NCI-H345 treated with DMSO at 0.1 percent for 48 hours (cell line): ENCODE measurements around the gene FBXO15.

Experiments used
- DNase-seq: peaks from one replicate; lab custom pipeline; 2025; ENCODE audit not compliant: unreplicated experiment; lab: John Stamatoyannopoulos, UW

The FBXO15 gene

GRCh38 chr18:74116633-74117554 is 30.7 kb downstream of the FBXO15 start:
- DNase-seq = no peak

- DNase-seq = no peak
These were observed 32.6 kb downstream of the FBXO15 start for GRCh38 chr18:74115046-74115445.

- no peak for DNase-seq
These were observed 33.5 kb downstream of the FBXO15 start for GRCh38 chr18:74114116-74114515.

- no peak for DNase-seq
These were observed 33.9 kb downstream of the FBXO15 start for GRCh38 chr18:74113711-74114110.

- no peak for DNase-seq
These were observed 36.7 kb downstream of the FBXO15 start for GRCh38 chr18:74110976-74111375.

- DNase-seq = no peak
These were observed 37.5 kb downstream of the FBXO15 start for GRCh38 chr18:74110149-74110548.

GRCh38 chr18:74108460-74108859 is 39.2 kb downstream of the FBXO15 start:
- DNase-seq = no peak

GRCh38 chr18:74097803-74098202 is 49.8 kb downstream of the FBXO15 start:
- no peak for DNase-seq

- DNase-seq = no peak
These were observed 54.7 kb downstream of the FBXO15 start for GRCh38 chr18:74092922-74093321.

GRCh38 chr18:74084184-74084855 is 63.3 kb downstream of the FBXO15 start:
- no peak for DNase-seq

- DNase-seq = no peak
These were observed 64.1 kb downstream of the FBXO15 start for GRCh38 chr18:74083557-74083952.

GRCh38 chr18:74082742-74083556 is 64.7 kb downstream of the FBXO15 start:
- DNase-seq = no peak

GRCh38 chr18:74081966-74082741 is 65.5 kb downstream of the FBXO15 start:
- no peak for DNase-seq

- no peak for DNase-seq
These were observed 69.4 kb downstream of the FBXO15 start for GRCh38 chr18:74078257-74078656.

- DNase-seq = no peak
These were observed 72.7 kb downstream of the FBXO15 start for GRCh38 chr18:74074668-74075564.

- no peak for DNase-seq
These were observed 73.5 kb downstream of the FBXO15 start for GRCh38 chr18:74073957-74074667.

GRCh38 chr18:74069178-74070050 is 78.2 kb downstream of the FBXO15 start:
- DNase-seq = no peak

- no peak for DNase-seq
These were observed 79.3 kb downstream of the FBXO15 start for GRCh38 chr18:74068296-74068695.
